C4-2B (cell line): Measurements from ENCODE around the gene PDE4D.

Experiments used
- ZFX ChIP-seq: fragments of 450-650 bp; IDR thresholded peaks from 2 replicates; pipeline ENCODE4 v1.6.1; 2017
- TF ChIP-seq, protein P1 (sequence below): fragments of 450-650 bp; conservative IDR thresholded peaks from 2 replicates; pipeline ENCODE4 v1.5.1; 2017; ENCODE audit warnings: mild to moderate bottlenecking

DNA sequence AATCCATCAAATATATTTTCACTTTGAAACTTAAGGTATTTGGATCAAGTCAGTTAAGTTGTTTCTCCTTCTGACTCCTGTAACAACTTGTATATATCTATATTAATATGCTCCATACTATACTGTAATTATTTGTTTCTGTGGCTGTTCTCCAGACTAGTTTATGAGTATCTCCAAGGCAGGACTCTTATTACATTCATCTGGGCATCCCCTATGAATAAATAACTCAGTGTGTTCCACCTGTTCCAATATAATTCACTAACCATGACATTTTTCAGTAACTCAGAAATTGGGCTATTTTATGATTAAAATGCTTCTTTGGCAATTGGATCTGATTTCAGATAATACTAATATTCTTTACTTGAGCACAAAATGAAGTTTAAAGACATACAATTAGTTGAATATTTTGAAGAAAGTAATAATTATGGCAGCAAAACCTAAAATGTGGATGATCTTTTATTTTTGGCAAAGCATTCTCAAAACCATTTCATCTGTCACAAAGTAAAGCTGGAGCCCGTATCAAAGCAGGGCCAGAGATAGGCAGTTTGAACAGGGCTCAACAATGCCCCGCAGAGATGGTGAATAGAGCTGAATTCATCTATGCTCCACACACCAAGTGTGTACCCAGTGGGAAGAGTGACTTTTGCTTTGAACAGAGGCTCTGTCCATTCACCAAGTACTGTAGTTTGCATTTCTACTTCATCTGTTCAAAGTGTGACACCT, 314.3 kb downstream of the PDE4D start:
- TF ChIP-seq, protein P1, sequence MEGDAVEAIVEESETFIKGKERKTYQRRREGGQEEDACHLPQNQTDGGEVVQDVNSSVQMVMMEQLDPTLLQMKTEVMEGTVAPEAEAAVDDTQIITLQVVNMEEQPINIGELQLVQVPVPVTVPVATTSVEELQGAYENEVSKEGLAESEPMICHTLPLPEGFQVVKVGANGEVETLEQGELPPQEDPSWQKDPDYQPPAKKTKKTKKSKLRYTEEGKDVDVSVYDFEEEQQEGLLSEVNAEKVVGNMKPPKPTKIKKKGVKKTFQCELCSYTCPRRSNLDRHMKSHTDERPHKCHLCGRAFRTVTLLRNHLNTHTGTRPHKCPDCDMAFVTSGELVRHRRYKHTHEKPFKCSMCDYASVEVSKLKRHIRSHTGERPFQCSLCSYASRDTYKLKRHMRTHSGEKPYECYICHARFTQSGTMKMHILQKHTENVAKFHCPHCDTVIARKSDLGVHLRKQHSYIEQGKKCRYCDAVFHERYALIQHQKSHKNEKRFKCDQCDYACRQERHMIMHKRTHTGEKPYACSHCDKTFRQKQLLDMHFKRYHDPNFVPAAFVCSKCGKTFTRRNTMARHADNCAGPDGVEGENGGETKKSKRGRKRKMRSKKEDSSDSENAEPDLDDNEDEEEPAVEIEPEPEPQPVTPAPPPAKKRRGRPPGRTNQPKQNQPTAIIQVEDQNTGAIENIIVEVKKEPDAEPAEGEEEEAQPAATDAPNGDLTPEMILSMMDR, result no peak
- no peak for TF ChIP-seq ZFX
